IPS DF 4.7 (cell line): ENCODE data around the gene RPS6KA4.

Experiments
- DNase-seq: peaks from one replicate; pipeline ENCODE4 v3.0.0-alpha.2; 2013; ENCODE audit warnings: low spot score; ENCODE audit errors: extremely low read depth

Gene RPS6KA4

DNA sequence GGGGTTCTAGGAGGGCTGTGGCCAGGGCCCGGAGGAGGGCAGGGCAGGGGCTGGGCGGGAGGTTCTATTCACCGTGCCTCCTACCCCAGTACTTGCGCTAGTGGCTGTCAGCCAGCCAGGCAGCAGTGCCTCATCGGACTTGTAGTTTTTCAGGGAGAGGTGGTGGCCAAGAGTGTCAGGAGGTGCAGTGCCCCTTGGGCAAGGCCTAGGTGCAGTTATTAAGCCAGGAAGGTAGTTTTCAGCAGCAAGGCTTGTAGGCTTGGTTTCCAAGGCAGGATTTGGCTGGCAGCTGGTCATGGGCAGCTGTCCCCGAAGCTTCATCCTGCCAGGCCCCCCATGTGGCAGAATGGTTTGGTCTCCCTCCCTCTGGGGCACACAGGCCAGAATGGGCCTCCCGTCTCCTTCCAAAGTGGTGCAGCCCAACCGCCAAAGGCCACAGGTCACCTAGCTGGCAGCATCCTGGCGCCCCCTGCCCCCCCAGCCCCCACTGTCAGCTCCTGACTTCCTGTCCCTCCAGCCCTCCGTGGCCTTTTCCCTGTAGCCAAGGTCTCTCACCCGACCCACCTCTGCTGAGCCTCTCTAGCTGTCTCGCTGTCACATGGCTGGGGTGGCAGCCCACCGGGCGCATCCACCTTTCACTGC, 10.5 kb upstream of the RPS6KA4 start:
- no peak for DNase-seq

DNA sequence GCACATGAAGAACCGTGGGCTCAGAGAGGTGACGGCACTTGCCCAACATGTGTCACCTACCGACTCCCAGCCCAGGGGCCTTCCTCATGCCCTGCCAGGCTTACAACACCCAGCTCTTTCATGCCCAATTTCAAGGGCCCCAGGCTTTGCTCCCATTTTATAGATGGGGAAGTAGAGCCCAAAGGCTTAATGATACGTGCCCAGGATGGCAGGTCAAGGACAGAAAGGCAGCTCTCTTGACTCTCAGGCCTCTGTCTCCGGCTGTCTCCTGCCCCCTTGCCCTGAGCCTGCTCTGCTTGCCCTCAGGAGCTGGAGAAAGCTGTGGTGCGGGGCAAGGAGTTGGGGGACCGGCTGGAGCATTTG, 10.0 kb upstream of the RPS6KA4 start:
- DNase-seq = no peak

DNA sequence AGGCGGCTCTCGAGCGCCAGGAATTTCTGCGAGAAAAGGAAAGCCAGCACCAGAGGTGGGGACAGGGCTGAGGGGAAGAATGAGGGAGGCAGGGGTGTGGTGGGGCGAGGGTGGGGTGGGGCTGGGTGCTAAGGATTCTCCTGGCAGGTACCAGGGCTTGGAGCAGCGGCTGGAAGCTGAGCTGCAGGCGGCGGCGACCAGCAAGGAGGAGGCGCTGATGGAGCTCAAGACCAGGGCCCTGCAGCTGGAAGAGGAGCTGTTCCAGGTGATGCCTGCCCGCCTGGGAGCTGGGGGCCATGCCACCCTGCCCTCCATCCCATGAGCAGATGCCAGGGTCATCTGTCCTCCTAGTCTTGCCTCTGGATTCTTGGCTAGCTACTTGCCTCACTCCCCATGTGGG, 9.6 kb upstream of the RPS6KA4 start:
- no peak for DNase-seq

DNA sequence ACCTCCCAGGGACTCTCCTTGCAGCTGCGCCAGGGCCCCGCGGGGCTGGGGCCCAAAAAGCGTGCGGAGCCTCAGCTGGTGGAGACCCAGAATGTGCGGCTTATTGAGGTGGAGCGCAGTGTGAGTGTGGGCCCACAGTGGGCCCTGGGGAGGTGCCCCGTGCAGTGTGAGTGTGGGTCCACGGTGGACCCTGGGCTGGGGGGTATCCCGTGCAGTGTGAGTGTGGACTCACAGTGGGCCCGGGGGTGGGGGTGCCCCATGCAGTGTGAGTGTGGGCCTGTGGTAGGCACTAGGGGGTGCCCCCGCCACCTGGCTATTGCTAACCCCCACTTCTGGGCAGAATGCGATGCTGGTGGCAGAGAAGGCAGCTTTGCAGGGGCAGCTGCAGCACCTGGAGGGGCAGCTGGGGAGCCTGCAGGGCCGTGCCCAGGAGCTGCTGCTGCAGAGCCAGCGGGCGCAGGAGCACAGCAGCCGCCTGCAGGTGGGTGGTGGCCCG, 7.8 kb upstream of the RPS6KA4 start:
- no peak for DNase-seq

DNA sequence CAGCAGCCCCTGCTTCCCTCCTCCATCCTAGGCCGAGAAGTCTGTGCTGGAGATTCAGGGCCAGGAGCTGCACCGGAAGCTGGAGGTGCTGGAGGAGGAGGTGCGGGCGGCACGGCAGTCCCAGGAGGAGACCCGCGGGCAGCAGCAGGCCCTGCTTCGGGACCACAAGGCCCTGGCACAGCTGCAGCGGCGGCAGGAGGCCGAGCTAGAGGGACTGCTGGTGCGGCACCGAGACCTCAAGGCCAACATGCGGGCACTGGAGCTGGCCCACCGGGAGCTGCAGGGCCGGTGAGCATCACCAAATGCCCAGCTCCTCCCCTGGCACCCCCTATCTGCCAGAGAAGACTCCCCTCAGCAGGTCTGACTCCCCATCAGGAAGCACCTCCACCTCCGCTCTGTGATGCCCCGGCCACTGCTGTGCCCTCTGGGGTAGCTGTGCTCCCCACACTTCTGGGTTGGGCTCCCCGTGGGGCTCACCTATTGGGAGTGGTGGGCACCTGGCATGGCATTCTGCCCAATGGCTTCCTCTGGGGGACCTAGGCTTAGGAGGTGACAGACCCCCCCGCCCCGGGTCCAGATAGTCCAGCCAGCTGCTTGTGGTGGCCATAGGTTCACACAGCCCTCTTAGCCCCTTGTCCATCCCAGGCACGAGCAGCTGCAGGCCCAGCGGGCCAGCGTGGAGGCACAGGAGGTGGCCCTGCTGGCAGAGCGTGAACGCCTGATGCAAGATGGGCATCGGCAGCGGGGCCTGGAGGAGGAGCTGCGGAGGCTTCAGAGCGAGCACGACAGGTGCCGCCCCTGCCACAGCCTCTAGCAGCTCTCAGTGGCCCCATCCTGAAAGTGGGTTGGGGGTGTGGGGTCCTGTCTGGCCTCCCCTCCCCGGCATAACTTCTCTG, 6.6 kb upstream of the RPS6KA4 start:
- DNase-seq = no peak

DNA sequence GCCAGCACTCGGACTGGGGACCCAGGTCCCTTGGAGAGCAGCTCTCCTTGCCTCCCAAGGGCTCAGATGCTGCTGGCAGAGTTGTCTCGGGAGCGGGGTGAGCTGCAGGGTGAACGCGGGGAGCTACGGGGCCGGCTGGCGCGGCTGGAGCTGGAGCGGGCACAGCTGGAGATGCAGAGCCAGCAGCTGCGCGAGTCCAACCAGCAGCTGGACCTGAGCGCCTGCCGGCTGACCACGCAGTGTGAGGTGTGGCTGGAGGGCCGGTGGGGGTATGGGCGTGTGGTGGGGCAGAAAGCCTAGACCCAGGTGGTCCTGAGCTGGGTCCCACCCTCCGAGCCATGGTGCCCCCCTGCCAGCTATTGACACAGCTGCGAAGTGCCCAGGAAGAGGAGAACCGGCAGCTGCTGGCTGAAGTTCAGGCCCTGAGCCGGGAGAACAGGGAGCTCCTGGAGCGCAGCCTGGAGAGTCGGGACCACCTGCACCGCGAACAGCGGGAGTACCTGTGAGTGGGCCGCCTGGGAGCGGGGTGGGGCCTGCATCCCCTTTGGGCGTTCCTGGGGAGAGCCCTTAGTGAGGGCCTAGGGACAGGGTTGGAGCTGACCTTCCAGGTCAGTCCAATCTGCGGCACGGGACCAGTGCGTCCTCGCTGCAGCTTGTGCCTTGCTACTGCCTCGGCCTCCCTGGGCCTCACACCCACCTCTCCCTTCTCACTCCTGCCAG, 5.8 kb upstream of the RPS6KA4 start:
- DNase-seq = no peak

DNA sequence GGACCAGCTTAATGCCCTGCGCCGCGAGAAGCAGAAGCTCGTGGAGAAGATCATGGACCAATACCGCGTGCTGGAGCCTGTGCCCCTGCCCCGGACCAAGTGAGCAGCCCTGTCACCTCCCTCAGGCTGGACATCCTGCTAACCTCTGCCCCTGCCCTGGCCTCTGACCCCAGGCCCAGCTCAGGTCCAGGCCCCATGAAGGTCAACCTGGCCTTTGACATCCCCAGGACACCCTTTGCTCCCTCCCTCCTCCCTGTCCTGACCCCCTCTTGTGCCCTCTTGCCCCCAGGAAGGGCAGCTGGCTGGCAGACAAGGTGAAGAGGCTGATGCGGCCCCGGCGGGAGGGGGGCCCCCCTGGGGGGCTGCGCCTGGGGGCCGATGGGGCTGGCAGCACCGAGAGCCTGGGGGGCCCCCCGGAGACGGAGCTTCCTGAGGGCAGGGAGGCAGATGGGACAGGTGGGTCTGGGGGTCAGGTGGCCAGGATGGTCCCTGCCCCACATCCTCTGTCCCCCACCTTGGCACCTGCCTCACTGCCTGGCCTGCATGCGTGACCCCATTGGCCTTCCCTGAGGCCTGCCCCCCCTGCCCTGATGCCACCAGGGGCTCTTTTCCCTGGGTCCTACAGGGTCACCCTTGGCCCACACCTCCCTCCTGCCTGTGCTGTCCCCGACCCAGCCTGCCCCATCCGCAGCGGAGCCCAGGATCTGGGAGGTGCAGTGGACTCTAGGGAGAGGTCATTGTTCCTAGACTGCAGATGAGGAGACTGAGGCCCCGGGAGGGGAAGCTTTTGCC, 5.1 kb upstream of the RPS6KA4 start:
- no peak for DNase-seq

DNA sequence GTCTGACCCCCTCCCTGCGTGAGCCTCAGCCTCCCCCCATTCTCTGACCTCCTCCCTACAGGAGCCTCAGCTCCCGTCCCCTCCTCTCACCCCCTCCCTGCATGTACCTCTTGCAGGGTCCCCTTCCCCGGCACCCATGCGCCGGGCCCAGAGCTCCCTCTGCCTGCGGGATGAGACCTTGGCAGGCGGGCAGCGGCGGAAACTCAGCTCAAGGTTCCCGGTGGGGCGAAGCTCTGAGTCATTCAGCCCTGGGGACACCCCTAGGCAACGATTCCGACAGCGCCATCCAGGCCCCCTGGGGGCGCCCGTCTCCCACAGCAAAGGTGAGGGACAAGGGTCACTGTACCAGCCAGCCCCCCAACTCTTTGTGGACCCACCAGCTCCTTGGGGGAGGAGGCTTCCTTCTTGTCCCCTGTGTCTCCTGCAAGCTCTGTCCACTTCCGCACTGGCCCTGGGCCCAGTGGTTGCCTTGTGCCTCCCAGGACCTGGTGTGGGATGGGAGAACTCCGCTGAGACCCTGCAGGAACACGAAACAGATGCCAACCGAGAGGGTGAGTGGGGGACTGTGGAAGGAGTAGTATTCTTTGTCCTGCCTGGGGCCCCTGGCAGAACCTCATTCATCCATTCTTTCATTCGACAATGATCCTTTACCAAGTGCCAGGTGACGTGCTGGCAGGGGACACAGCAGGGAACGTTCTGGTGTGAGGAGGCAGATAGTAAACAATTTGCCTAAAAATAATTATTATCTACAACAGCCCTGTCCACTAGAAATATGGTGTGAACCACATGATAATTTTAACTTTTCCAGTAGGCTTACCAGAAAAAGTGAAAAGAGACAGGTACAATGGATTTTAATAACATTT, 3.7 kb upstream of the RPS6KA4 start:
- no peak for DNase-seq

DNA sequence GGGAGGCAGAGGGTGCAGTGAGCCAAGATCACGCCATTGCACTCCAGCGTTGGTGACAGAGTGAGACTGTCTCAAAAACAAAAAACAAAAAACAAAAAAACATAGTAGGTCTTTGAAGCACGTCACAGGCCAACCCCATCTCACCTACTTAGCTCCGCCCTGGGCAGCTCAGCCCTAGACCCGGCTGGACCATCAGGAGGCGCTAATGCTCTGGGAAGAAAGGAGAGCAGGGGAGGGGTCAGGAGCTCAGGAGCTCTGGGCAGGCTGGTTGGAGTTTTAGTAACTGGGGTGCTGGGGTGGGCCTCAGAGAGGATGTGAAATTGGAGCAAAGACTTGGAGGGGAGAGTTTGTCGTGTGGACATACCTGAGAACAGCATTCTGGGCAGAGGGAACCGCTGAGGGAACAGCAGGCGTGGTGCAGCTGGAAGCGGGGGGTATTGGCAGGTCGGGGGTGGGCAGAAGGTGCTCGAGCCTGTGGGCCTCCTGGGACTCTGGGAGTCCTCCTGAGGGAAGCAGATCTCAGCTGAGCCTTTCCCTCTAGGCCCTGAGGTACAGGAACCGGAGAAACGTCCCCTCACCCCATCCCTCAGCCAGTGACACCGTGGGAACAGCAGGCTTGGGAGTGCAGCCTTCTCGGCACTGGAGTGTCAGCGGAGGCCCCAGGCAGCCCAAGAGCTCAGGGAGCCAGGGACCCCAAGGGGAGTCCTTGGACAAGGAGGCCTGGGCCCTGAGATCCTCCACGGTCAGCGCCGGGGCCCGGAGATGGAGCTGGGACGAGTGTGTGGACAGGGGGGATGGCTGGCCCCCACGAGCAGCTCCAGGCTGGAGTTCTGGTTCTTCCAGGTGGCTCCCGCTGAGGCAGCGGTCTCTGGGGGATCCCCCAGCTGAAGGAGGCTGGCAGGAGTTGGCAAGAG, 2.2 kb upstream of the RPS6KA4 start:
- no peak for DNase-seq

DNA sequence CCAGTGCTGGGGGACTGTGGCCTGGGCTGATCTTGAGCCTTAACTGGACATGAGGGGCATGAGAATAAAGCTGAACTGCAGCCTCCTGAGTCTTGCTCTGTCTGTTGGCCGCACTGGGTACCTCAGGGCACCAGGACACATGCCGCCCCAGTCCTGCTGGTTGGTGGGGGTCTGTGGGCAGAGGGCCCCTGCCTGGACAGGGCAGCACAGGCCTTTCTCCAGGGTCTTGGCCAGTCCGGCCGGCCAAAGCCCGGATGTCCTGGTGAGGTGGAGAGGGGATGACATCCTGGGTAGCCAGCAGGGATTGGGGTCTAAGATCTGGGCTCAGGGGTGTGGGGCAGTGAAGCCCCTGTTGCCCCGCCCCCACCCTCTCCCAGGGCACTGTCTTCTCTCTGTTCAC, 1.5 kb upstream of the RPS6KA4 start:
- no peak for DNase-seq

DNA sequence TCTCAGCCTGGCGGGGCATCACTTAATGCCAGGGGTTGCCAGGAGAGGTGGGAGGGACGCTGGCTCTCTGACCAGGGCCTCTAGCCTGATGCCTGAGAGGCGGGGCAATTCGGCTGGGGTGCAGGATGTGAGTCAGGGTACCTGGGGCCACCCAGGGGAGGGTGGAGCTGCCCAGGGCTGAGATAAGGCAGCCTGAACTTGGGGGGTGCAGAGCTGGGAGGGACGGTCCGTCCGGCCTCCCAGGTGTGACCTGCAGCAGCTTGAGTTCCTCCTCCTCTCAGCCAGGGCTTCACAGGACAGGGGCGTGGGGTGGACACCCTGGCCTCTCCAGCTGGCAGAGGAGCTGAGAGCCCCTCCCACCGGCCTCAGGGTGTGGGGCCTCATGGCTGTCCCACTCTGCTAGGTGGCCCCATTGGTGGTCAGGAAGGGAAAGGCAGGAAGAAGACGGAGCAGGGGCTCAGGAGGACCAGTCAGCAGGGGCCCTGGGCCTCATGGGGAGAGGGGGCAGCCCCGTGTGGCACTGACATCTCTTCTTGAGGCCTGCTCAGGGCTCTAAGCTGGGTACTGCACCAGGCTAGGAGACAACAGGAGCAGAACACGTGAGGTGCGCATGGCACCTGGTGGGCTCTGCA, 942 bp upstream of the RPS6KA4 start:
- DNase-seq = no peak

DNA sequence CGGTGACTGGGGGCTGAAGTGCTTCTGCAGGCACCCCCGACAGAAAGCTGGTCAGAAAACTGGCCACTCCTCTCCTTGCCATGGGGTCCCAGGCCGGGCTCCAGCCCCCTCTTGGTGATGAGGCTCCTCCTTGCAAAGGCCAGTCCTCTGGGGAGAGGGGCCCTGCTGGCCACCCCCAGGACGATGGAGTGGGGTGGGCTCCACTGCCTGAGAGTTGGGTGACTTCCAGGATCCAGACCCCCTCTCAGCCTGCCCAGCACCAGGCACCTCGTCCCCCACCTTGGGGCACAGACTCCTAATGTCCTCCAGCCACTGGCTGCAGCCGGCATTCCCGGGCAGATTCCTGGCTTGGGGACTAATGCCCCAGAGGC, 441 bp upstream of the RPS6KA4 start:
- no peak for DNase-seq

DNA sequence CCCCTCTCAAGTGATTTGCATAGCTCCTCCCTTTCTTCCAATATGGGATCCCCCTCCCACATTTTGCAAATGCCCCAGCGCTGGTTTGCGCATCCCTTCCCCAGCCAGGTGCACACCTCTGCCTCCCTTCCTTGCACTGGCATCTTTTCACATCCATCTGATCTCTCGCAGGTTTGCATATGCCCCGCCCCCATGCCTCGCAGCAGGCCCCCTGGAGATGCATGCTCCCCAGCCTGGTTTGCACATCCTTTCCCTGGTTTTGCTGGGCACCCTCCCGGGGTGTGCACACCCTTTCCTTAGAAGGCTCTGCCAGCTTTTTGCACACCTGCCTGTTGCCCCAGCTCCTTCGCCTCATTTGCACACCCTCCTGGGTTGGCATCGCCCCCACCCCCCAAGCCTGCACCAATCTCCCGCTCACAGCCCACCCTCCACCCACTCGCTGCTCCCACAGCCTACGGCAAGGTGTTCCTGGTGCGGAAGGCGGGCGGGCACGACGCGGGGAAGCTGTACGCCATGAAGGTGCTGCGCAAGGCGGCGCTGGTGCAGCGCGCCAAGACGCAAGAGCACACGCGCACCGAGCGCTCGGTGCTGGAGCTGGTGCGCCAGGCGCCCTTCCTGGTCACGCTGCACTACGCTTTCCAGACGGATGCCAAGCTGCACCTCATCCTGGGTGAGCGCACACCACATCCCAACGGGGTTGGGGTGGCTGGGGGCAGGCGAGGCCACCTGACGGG, 917 bp downstream of the RPS6KA4 start:
- no peak for DNase-seq

DNA sequence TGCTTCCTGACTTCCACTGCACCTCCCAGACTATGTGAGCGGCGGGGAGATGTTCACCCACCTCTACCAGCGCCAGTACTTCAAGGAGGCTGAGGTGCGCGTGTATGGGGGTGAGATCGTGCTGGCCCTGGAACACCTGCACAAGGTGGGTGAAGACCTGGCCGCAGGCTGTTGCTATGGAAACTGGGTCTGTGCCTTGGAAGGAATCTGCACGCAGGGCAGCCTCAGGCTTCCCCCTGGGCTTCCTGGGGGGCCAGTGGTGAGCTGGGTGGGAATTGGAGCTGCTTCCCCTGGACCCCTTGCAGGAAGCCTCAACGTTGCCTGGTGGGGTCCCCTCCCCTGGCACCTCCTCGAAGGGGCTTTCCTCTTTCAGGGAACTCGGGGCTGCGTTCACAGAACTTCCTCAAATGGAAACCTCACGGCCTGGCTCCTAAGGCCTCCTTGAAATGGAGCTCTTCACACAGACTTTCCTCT, 1.5 kb downstream of the RPS6KA4 start:
- no peak for DNase-seq

DNA sequence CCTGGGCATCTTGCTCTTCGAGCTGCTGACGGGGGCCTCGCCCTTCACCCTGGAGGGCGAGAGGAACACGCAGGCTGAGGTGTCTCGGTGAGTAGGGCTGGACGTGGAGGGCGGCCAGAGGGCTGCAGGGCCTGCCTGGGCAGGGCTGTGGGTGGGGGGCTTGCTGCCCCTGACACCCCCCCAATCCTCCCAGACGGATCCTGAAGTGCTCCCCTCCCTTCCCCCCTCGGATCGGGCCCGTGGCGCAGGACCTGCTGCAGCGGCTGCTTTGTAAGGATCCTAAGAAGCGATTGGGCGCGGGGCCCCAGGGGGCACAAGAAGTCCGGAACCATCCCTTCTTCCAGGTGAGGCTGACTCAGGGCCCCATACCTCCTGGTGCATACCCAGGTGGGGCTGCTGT, 2.7 kb downstream of the RPS6KA4 start:
- DNase-seq = no peak

DNA sequence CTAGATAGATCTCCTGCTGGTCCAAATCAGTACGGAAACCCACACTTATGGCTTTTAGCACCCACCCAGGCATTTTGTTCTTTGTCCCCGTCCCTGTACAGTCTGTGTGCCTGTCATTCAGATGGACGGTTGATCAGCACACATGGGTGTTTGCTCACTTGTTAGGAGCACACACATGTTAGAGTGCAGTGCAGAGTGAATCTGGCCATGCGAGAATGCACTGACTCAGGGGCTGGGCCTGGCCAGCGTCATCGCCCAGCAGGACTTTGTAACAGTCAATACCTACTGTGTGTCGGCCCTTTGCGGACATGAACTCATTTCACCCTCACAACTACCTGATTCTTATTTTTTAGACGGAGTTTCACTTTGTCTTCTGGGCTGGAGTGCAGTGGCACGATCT, 3.4 kb downstream of the RPS6KA4 start:
- no peak for DNase-seq

DNA sequence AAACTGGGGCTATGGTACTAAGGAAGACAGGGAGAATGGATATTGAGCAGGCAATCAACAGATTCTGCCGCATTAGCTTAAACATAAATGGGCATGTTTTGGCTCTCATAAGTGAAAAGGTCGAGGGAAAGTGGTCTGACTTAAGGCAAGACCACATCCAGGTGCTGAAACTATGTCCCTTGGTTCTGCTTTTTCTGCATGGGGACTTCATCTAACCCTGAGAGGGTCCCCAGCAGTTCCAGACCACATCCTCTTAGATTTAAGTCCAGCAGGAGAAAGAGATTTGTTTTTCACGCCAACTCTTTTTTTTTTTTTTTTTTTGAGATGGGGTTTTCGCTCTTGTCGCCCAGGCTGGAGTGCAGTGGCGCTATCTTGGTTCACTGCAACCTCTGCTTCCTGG, 5.5 kb downstream of the RPS6KA4 start:
- no peak for DNase-seq

DNA sequence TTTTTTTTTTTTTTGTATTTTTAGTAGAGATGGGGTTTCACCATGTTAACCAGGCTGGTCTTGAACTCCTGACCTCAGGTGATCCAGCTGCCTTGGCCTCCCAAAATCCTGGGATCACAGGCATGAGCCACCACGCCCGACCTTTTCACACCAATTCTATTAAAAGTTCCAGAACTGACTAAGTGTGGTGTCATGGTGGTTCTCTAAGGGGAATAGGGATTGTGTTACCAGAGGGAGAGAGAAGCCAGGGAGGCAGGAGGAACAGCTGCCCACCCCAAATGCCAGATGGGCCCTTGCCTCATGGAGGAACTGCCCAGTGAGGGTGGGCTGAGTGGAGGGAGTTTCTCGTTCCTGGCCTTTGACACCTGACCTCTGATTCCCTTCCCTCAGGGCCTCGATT, 5.9 kb downstream of the RPS6KA4 start:
- no peak for DNase-seq
